GM23248 (cell line): ENCODE results near the gene ABCB9. TPM values are rescaled to one million over a fixed set of nuclear protein-coding genes. Genes with fewer than 3 reads are reported as not detected.
"Not testable (repeated sequence)": the region's sequence is repeated elsewhere in the genome, so short reads cannot be mapped to it uniquely, and the experiment has no call there.

Source experiments
- DNase-seq: peaks from one replicate; pipeline ENCODE4 v3.0.0-alpha.2; 2015
- H2AFZ ChIP-seq: fragments of 200-600 bp; sonication (generic); 2 replicates; pipeline ENCODE4 v1.6.1; 2016; ENCODE audit warnings: antibody characterized with exemption
- H3F3A ChIP-seq: fragments of 200-600 bp; sonication (generic); 2 replicates; pipeline ENCODE4 v1.6.1; 2016; ENCODE audit warnings: mild to moderate bottlenecking, antibody characterized with exemption, mixed run types; ENCODE audit not compliant: insufficient read depth
- H3K27ac ChIP-seq: fragments of 200-600 bp; sonication (generic); 2 replicates; pipeline ENCODE4 v1.5.1; 2016; ENCODE audit warnings: mild to moderate bottlenecking
- H3K27me3 ChIP-seq: fragments of 200-600 bp; sonication (generic); replicated peaks from 2 replicates; pipeline ENCODE4 v1.6.1; 2016; ENCODE audit warnings: mild to moderate bottlenecking; ENCODE audit not compliant: insufficient read depth
- H3K36me3 ChIP-seq: fragments of 200-600 bp; sonication (generic); 2 replicates; pipeline ENCODE4 v1.6.1; 2016; ENCODE audit warnings: low read depth, mild to moderate bottlenecking
- H3K4me1 ChIP-seq: fragments of 200-600 bp; sonication (generic); 2 replicates; pipeline ENCODE4 v1.6.1; 2016; ENCODE audit warnings: mild to moderate bottlenecking; ENCODE audit not compliant: insufficient read depth
- H3K4me2 ChIP-seq: fragments of 200-600 bp; sonication (generic); one replicate; pipeline ENCODE4 v1.6.1; 2016; ENCODE audit warnings: mild to moderate bottlenecking; ENCODE audit not compliant: unreplicated experiment
- H3K4me3 ChIP-seq: fragments of 200-600 bp; sonication (generic); 2 replicates; pipeline ENCODE4 v1.5.1; 2016; ENCODE audit warnings: mild to moderate bottlenecking
- H3K79me2 ChIP-seq: fragments of 200-600 bp; sonication (generic); 2 replicates; pipeline ENCODE4 v1.6.1; 2016; ENCODE audit warnings: mild to moderate bottlenecking; ENCODE audit not compliant: insufficient read depth
- H3K9ac ChIP-seq: fragments of 200-600 bp; sonication (generic); 2 replicates; pipeline ENCODE4 v1.6.1; 2016; ENCODE audit warnings: mild to moderate bottlenecking
- H3K9me2 ChIP-seq: fragments of 200-600 bp; sonication (generic); 2 replicates; pipeline ENCODE4 v1.6.1; 2016; ENCODE audit warnings: mixed run types, mild to moderate bottlenecking, moderate library complexity; ENCODE audit not compliant: insufficient read depth
- H3K9me3 ChIP-seq: fragments of 200-600 bp; sonication (generic); one replicate; pipeline ENCODE4 v1.6.1; 2017; ENCODE audit warnings: low read depth
- H4K20me1 ChIP-seq: fragments of 200-600 bp; sonication (generic); 2 replicates; pipeline ENCODE4 v1.6.0; 2016; ENCODE audit not compliant: insufficient read depth
- EZH2 ChIP-seq: fragments of 200-600 bp; sonication (generic); IDR thresholded peaks from 2 replicates; pipeline ENCODE4 v1.6.1; 2018; ENCODE audit warnings: antibody characterized with exemption, mild to moderate bottlenecking; ENCODE audit not compliant: insufficient read depth, poor library complexity, severe bottlenecking
- EZH2phosphoT487 ChIP-seq: fragments of 200-600 bp; sonication (generic); IDR thresholded peaks from 2 replicates; pipeline ENCODE4 v1.6.1; 2018; ENCODE audit warnings: antibody characterized with exemption, moderate library complexity, mild to moderate bottlenecking, low read depth; ENCODE audit not compliant: insufficient read depth
- WGBS, 2 experiments: methylation state at CpG; one replicate each; pipeline ENCODE4 v1.1.6; 2015 to 2017; ENCODE audit warnings: low lambda C conversion rate in 2 of 2, low coverage in 1 of 2; ENCODE audit errors: missing lambda C conversion rate in 2 of 2; 5-methylcytosine and 5-hydroxymethylcytosine counted together
- in situ Hi-C: fragments of 300-500 bp; cut with MboI; formaldehyde crosslinking; loops from 2 replicates; pipeline ENCODE4 v1.15.0; 2020
- polyA plus RNA-seq: library from polyadenylated mRNA; unstranded; fragments of >200 nt; fragmentation: Nextera tagmentation; extraction: Ambion mirVana; gene quantifications from 2 replicates; pipeline ENCODE4 v1.2.1, GENCODE V29; 2016
- total RNA-seq: library from RNA; depleted of rRNA; stranded (reverse); fragments of >200 nt; shearing (Covaris generic); gene quantifications from 2 replicates; pipeline ENCODE4 v1.2.3, GENCODE V29; 2014

Gene ABCB9
- total and polyA plus RNA-seq, 2 experiments from 2014 or later = 2.2 to 4.4 TPM

GRCh38 chr12:122943196-122943595 is 23.1 kb downstream of the ABCB9 start:
- no peaks in the 10 kb centered on the region for H3K79me2 ChIP-seq
- no peak overlapping the region for H3K4me3 ChIP-seq
- H3K9me3 ChIP-seq = no peaks in the 10 kb centered on the region
- H3K4me2 ChIP-seq = no peak overlapping the region
- in situ Hi-C loops = no loop called here
- peaks cover 6% of the 10 kb centered on the region for H3F3A ChIP-seq
- peak; percentile 13 for DNase-seq
- H3K9ac ChIP-seq = no peak overlapping the region
- no peak overlapping the region for H3K27ac ChIP-seq
- H3K9me2 ChIP-seq = no peaks in the 10 kb centered on the region
- no peaks in the 10 kb centered on the region for H3K27me3 ChIP-seq
- TF ChIP-seq EZH2phosphoT487 = no peak
- H2AFZ ChIP-seq = no peak overlapping the region
- WGBS, 2 experiments = 73 to 78% methylated on average over 13 of the region's 13 CpGs
- H3K4me1 ChIP-seq = peaks cover 28% of the 10 kb centered on the region
- no peaks in the 10 kb centered on the region for H4K20me1 ChIP-seq
- H3K36me3 ChIP-seq = no peaks in the 10 kb centered on the region

DNA sequence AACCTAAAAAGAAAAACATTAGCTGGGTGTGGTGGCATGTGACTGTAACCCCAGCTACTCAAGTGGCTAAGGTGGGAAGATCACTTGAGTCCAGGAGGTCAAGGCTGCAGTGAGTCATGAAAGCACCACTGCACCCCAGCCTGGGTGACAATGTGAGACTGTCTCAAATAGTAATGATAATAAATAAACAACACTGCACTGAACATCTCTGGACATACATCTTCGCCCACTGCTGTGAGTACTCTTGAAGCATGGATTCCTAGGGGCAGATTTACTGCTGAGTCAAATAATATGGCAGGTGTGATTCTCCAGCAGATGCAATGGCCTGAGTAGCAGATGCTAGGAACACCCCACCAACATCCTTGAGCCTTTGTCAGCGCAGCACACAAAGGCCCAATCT is 23.6 kb downstream of the ABCB9 start:
- TF ChIP-seq EZH2phosphoT487 = no peak
- TF ChIP-seq EZH2 = no peak
- no peak overlapping the region for H3K4me3 ChIP-seq
- H3K9me3 ChIP-seq = no peaks in the 10 kb centered on the region
- in situ Hi-C loops = no loop called here
- H3K79me2 ChIP-seq = no peaks in the 10 kb centered on the region
- H2AFZ ChIP-seq = no peak overlapping the region
- no peak overlapping the region for H3K27ac ChIP-seq
- no peak for DNase-seq
- H3K27me3 ChIP-seq = no peaks in the 10 kb centered on the region
- whole genome bisulfite sequencing, 2 experiments = 93 to 100% methylated on average over 2 of the region's 2 CpGs
- H3K4me2 ChIP-seq = no peak overlapping the region
- H3K9ac ChIP-seq = no peak overlapping the region
- H4K20me1 ChIP-seq = no peaks in the 10 kb centered on the region
- no peaks in the 10 kb centered on the region for H3K36me3 ChIP-seq
- H3K4me1 ChIP-seq = peaks cover 28% of the 10 kb centered on the region
- no peaks in the 10 kb centered on the region for H3K9me2 ChIP-seq
- peaks cover 6% of the 10 kb centered on the region for H3F3A ChIP-seq

GRCh38 chr12:122941351-122941750 is 24.9 kb downstream of the ABCB9 start:
- H4K20me1 ChIP-seq, H3K27ac ChIP-seq, H3K4me2 ChIP-seq, H3K4me3 ChIP-seq, H3K27me3 ChIP-seq, H3F3A ChIP-seq, in situ Hi-C loops, H3K36me3 ChIP-seq, H3K9me2 ChIP-seq, H3K79me2 ChIP-seq, H3K9me3 ChIP-seq, H3K9ac ChIP-seq, H2AFZ ChIP-seq: not testable (repeated sequence)
- peaks cover 17% of the 10 kb centered on the region for H3K4me1 ChIP-seq
- 91 to 92% methylated on average over 4 to 5 of the region's 5 CpGs for WGBS, 2 experiments
- peak; percentile 30 for DNase-seq

DNA sequence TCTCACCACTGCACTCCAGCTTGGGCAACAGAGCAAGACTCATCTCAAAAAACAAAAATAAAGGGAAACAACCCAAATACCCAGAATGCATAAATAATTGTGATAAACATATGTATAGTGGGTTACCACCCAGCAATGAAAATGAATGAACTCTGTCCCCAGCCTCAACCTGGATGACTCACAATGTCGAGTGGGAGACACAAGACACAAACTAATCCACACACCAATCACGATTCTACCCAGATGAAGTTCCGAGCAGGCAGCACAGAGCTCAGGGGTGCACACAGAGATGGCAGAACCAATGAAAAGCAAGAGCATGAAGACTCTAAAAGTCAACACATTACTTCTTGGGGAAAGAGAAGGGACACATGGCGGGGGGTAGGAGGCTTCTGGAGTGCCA is 27.1 kb downstream of the ABCB9 start:
- no peaks in the 10 kb centered on the region for H3K9me3 ChIP-seq
- no peak overlapping the region for H3K4me2 ChIP-seq
- DNase-seq = no peak
- no peak overlapping the region for H3K4me3 ChIP-seq
- no peaks in the 10 kb centered on the region for H3K79me2 ChIP-seq
- in situ Hi-C loops = no loop called here
- no peak overlapping the region for H2AFZ ChIP-seq
- H3F3A ChIP-seq = no peaks in the 10 kb centered on the region
- no peaks in the 10 kb centered on the region for H3K36me3 ChIP-seq
- no peaks in the 10 kb centered on the region for H3K27me3 ChIP-seq
- TF ChIP-seq EZH2phosphoT487 = no peak
- 87 to 93% methylated on average over 4 of the region's 4 CpGs for WGBS, 2 experiments
- no peak overlapping the region for H3K9ac ChIP-seq
- no peaks in the 10 kb centered on the region; the same call in 1 of the 2 replicates for H3K4me1 ChIP-seq
- H3K9me2 ChIP-seq = no peaks in the 10 kb centered on the region
- H3K27ac ChIP-seq = no peak overlapping the region
- no peaks in the 10 kb centered on the region for H4K20me1 ChIP-seq

DNA sequence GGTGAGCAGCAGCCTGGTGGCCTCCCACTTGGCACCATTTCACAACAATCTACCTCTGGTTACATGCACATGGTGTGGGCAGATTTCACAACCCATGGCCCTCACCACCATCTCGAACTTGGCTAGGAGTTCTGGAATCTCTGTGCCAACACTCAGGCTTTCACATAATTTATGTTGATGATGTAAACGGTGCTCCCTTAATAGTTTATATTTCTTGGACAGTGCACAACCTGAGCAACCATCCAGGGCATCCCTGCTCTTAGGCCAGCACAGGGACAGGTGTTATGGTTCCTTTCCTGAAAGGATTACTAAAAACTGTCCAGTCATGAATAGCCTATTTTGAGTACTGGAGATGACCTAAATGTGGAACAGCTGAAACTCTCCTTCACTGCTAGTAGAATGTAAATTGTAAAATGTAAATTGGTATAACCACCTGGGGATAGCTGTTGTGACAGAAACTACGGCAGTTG is 28.6 kb downstream of the ABCB9 start:
- H3K9me3 ChIP-seq = no peaks in the 10 kb centered on the region
- DNase-seq = no peak
- no peaks in the 10 kb centered on the region for H4K20me1 ChIP-seq
- no peaks in the 10 kb centered on the region for H3K9me2 ChIP-seq
- H3K4me3 ChIP-seq = no peak overlapping the region
- H3F3A ChIP-seq = no peaks in the 10 kb centered on the region
- no peaks in the 10 kb centered on the region for H3K79me2 ChIP-seq
- no peaks in the 10 kb centered on the region; the same call in 1 of the 2 replicates for H3K4me1 ChIP-seq
- in situ Hi-C loops = no loop called here
- no peak overlapping the region for H3K9ac ChIP-seq
- no peak overlapping the region for H2AFZ ChIP-seq
- no peak overlapping the region for H3K27ac ChIP-seq
- H3K4me2 ChIP-seq = no peak overlapping the region
- no peaks in the 10 kb centered on the region for H3K27me3 ChIP-seq
- no peak for TF ChIP-seq EZH2
- no peak for TF ChIP-seq EZH2phosphoT487
- no peaks in the 10 kb centered on the region for H3K36me3 ChIP-seq
- WGBS, 2 experiments = 89 to 92% methylated on average over 3 of the region's 3 CpGs
